ENCODE data around the gene DENND1B. TPM values are rescaled to one million over a fixed set of nuclear protein-coding genes. Genes with fewer than 3 reads are reported as not detected.
"Not testable (repeated sequence)": the region's sequence is repeated elsewhere in the genome, so short reads cannot be mapped to it uniquely, and the experiment has no call there.

DENND1B gene
- total RNA-seq, 2 experiments from 2014 or later, result 22.5 to 27.9 TPM

GRCh38 chr1:197737916-197738315 lies 37.4 kb downstream of the DENND1B start:
- peaks cover 18% of the 10 kb centered on the region for H3K36me3 Mint-ChIP-seq (ENCODE audit: low read depth)
- no peaks in the 10 kb centered on the region for H3K27me3 Mint-ChIP-seq (ENCODE audit: low read depth)
- H3K27ac Mint-ChIP-seq, result no peak overlapping the region
- CTCF ChIA-PET, result no interaction called here
- no peak overlapping the region for H3K4me3 Mint-ChIP-seq
- no peak for ATAC-seq
- peaks cover 13% of the 10 kb centered on the region for H3K4me1 Mint-ChIP-seq (ENCODE audit: low read depth)
- no peaks in the 10 kb centered on the region for H3K9me3 Mint-ChIP-seq (ENCODE audit: insufficient read depth)
- POLR2A ChIA-PET, result no interaction called here
- no peak for DNase-seq

- no peak for ATAC-seq
- peaks cover 13% of the 10 kb centered on the region for H3K4me1 Mint-ChIP-seq (ENCODE audit: low read depth)
- peaks cover 26% of the 10 kb centered on the region for H3K36me3 Mint-ChIP-seq (ENCODE audit: low read depth)
- H3K4me3 Mint-ChIP-seq, result no peak overlapping the region
- ChIA-PET POLR2A (interaction anchor here (0.6 kb wide), 1 partner anchor 105 kb away, joined by 4 read pairs; no protein-coding TSS in a partner anchor), CTCF (no interaction called here)
- DNase-seq, result no peak
- H3K9me3 Mint-ChIP-seq (ENCODE audit: insufficient read depth), result no peaks in the 10 kb centered on the region
- H3K27ac Mint-ChIP-seq, result no peak overlapping the region
- no peaks in the 10 kb centered on the region for H3K27me3 Mint-ChIP-seq (ENCODE audit: low read depth)
Observed at GRCh38 chr1:197736685-197737084, 38.6 kb downstream of the DENND1B start.

- no peak for ATAC-seq
- CTCF ChIA-PET, result no interaction called here
Observed at GRCh38 chr1:197735461-197735860, 39.8 kb downstream of the DENND1B start.

GRCh38 chr1:197733324-197733723 lies 42.0 kb downstream of the DENND1B start:
- Mint-ChIP-seq H3K4me1 (ENCODE audit: low read depth) (peaks cover under 1% of the 10 kb centered on the region), H3K4me3 (no peak overlapping the region), H3K36me3 (ENCODE audit: low read depth) (peaks cover 32% of the 10 kb centered on the region), H3K9me3 (ENCODE audit: insufficient read depth) (no peaks in the 10 kb centered on the region), H3K27ac (no peak overlapping the region), H3K27me3 (ENCODE audit: low read depth) (no peaks in the 10 kb centered on the region)
- ATAC-seq (no peak), DNase-seq (no peak)
- CTCF ChIA-PET, result interaction anchor here (0.8 kb wide), 1 partner anchor 14 kb away, joined by 4 read pairs; no protein-coding TSS in a partner anchor
- POLR2A ChIA-PET, result no interaction called here

More at GRCh38 chr1:197735461-197735860, 39.8 kb downstream of the DENND1B start:
- H3K4me1 Mint-ChIP-seq (ENCODE audit: low read depth), result peaks cover 13% of the 10 kb centered on the region
- DNase-seq, result no peak
- no peak overlapping the region for H3K4me3 Mint-ChIP-seq
- POLR2A ChIA-PET, result no interaction called here
- no peak overlapping the region for H3K27ac Mint-ChIP-seq
- H3K27me3 Mint-ChIP-seq (ENCODE audit: low read depth), result no peaks in the 10 kb centered on the region
- no peaks in the 10 kb centered on the region for H3K9me3 Mint-ChIP-seq (ENCODE audit: insufficient read depth)
- peaks cover 30% of the 10 kb centered on the region for H3K36me3 Mint-ChIP-seq (ENCODE audit: low read depth)

GRCh38 chr1:197732187-197732586 lies 43.1 kb downstream of the DENND1B start:
- H3K36me3 Mint-ChIP-seq (ENCODE audit: low read depth), result peaks cover 36% of the 10 kb centered on the region
- POLR2A ChIA-PET, result no interaction called here
- no peaks in the 10 kb centered on the region for H3K27me3 Mint-ChIP-seq (ENCODE audit: low read depth)
- ATAC-seq, result no peak
- CTCF ChIA-PET, result no interaction called here
- H3K27ac Mint-ChIP-seq, result no peak overlapping the region
- DNase-seq, result no peak
- H3K9me3 Mint-ChIP-seq (ENCODE audit: insufficient read depth), result peaks cover 5% of the 10 kb centered on the region
- no peak overlapping the region for H3K4me3 Mint-ChIP-seq
- no peaks in the 10 kb centered on the region for H3K4me1 Mint-ChIP-seq (ENCODE audit: low read depth)

- ATAC-seq, result no peak
- DNase-seq, result no peak
- Mint-ChIP-seq H3K4me3 (no peak overlapping the region), H3K9me3 (ENCODE audit: insufficient read depth) (peaks cover 6% of the 10 kb centered on the region), H3K4me1 (ENCODE audit: low read depth) (no peaks in the 10 kb centered on the region), H3K27ac (no peak overlapping the region), H3K36me3 (ENCODE audit: low read depth) (peaks cover 35% of the 10 kb centered on the region), H3K27me3 (ENCODE audit: low read depth) (no peaks in the 10 kb centered on the region)
- ChIA-PET POLR2A (no interaction called here), CTCF (no interaction called here)
Observed at GRCh38 chr1:197731449-197731848, 43.8 kb downstream of the DENND1B start.

- Mint-ChIP-seq H3K9me3 (ENCODE audit: insufficient read depth) (peaks cover 30% of the 10 kb centered on the region), H3K4me3 (no peak overlapping the region), H3K36me3 (ENCODE audit: low read depth) (peaks cover 34% of the 10 kb centered on the region), H3K27ac (no peak overlapping the region), H3K27me3 (ENCODE audit: low read depth) (no peaks in the 10 kb centered on the region), H3K4me1 (ENCODE audit: low read depth) (no peaks in the 10 kb centered on the region)
- ChIA-PET CTCF (no interaction called here), POLR2A (no interaction called here)
- ATAC-seq (no peak), DNase-seq (no peak)
Observed at GRCh38 chr1:197725976-197726375, 49.3 kb downstream of the DENND1B start.

- no peak for DNase-seq
- H3K27me3 Mint-ChIP-seq (ENCODE audit: low read depth), result no peaks in the 10 kb centered on the region
- CTCF ChIA-PET, result no interaction called here
- no peak overlapping the region for H3K27ac Mint-ChIP-seq
- no peak overlapping the region for H3K4me3 Mint-ChIP-seq
- no peaks in the 10 kb centered on the region for H3K4me1 Mint-ChIP-seq (ENCODE audit: low read depth)
- POLR2A ChIA-PET, result no interaction called here
- ATAC-seq, result no peak
- H3K9me3 Mint-ChIP-seq (ENCODE audit: insufficient read depth), result peaks cover 30% of the 10 kb centered on the region
- H3K36me3 Mint-ChIP-seq (ENCODE audit: low read depth), result peaks cover 31% of the 10 kb centered on the region
Observed at GRCh38 chr1:197725044-197725443, 50.2 kb downstream of the DENND1B start.

GRCh38 chr1:197715806-197716205 lies 59.5 kb downstream of the DENND1B start:
- ChIA-PET POLR2A (no interaction called here), CTCF (no interaction called here)
- H3K9me3 Mint-ChIP-seq (ENCODE audit: insufficient read depth), result no peaks in the 10 kb centered on the region
- ATAC-seq (no peak), DNase-seq (no peak)
- H3K4me1 Mint-ChIP-seq (ENCODE audit: low read depth), result no peaks in the 10 kb centered on the region
- H3K36me3 Mint-ChIP-seq (ENCODE audit: low read depth), result no peaks in the 10 kb centered on the region
- no peak overlapping the region for H3K27ac Mint-ChIP-seq
- H3K4me3 Mint-ChIP-seq, result no peak overlapping the region
- no peaks in the 10 kb centered on the region for H3K27me3 Mint-ChIP-seq (ENCODE audit: low read depth)

GRCh38 chr1:197706601-197707000 lies 68.7 kb downstream of the DENND1B start:
- Mint-ChIP-seq H3K27ac (no peak overlapping the region), H3K9me3 (ENCODE audit: insufficient read depth) (peaks cover 4% of the 10 kb centered on the region), H3K27me3 (ENCODE audit: low read depth) (no peaks in the 10 kb centered on the region), H3K36me3 (ENCODE audit: low read depth) (peaks cover 9% of the 10 kb centered on the region), H3K4me3 (no peak overlapping the region), H3K4me1 (ENCODE audit: low read depth) (no peaks in the 10 kb centered on the region)
- no peak for DNase-seq
- POLR2A ChIA-PET, result no interaction called here
- CTCF ChIA-PET, result no interaction called here
- ATAC-seq, result no peak

- no peak overlapping the region for H3K4me3 Mint-ChIP-seq
- H3K4me1 Mint-ChIP-seq (ENCODE audit: low read depth), result no peaks in the 10 kb centered on the region
- POLR2A ChIA-PET, result no interaction called here
- CTCF ChIA-PET, result no interaction called here
- peaks cover 4% of the 10 kb centered on the region for H3K9me3 Mint-ChIP-seq (ENCODE audit: insufficient read depth)
- DNase-seq (no peak), ATAC-seq (no peak)
- peaks cover 11% of the 10 kb centered on the region for H3K36me3 Mint-ChIP-seq (ENCODE audit: low read depth)
- H3K27ac Mint-ChIP-seq, result no peak overlapping the region
- H3K27me3 Mint-ChIP-seq (ENCODE audit: low read depth), result no peaks in the 10 kb centered on the region
Observed at GRCh38 chr1:197705941-197706340, 69.3 kb downstream of the DENND1B start.

GRCh38 chr1:197700688-197701087 lies 74.6 kb downstream of the DENND1B start:
- POLR2A ChIA-PET; DNase-seq; H3K4me3 Mint-ChIP-seq; CTCF ChIA-PET; ATAC-seq; H3K27ac Mint-ChIP-seq; H3K36me3 Mint-ChIP-seq (ENCODE audit: low read depth); H3K4me1 Mint-ChIP-seq (ENCODE audit: low read depth); H3K9me3 Mint-ChIP-seq (ENCODE audit: insufficient read depth); H3K27me3 Mint-ChIP-seq (ENCODE audit: low read depth): not testable (repeated sequence)

GRCh38 chr1:197696372-197696771 lies 78.9 kb downstream of the DENND1B start:
- no peak overlapping the region for H3K27ac Mint-ChIP-seq
- H3K4me3 Mint-ChIP-seq, result no peak overlapping the region
- peaks cover 2% of the 10 kb centered on the region for H3K4me1 Mint-ChIP-seq (ENCODE audit: low read depth)
- H3K9me3 Mint-ChIP-seq (ENCODE audit: insufficient read depth), result peaks cover 9% of the 10 kb centered on the region
- no peak for DNase-seq
- no peaks in the 10 kb centered on the region for H3K27me3 Mint-ChIP-seq (ENCODE audit: low read depth)
- ChIA-PET POLR2A (no interaction called here), CTCF (no interaction called here)
- no peak for ATAC-seq
- H3K36me3 Mint-ChIP-seq (ENCODE audit: low read depth), result peaks cover 7% of the 10 kb centered on the region

Measured in activated CD8-positive, alpha-beta T cell treated with anti-CD3 and anti-CD28 coated beads, Interleukin-2, amount 10 ng/mL, durations not matched to agents 7 days and 5 days (primary cell).